Activated naive CD8-positive, alpha-beta T cell (primary cell): ENCODE results near the gene PAF1.
"Not testable (repeated sequence)": the region's sequence is repeated elsewhere in the genome, so short reads cannot be mapped to it uniquely, and the experiment has no call there.

ENCODE experiments used
- H3K27ac Mint-ChIP-seq: one replicate; pipeline ENCODE4 v1.8.0; 2021; ENCODE audit warnings: mixed read lengths
- H3K27me3 Mint-ChIP-seq: one replicate; pipeline ENCODE4 v1.8.0; 2021; ENCODE audit warnings: mixed read lengths
- H3K36me3 Mint-ChIP-seq: one replicate; pipeline ENCODE4 v1.8.0; 2021; ENCODE audit warnings: mixed read lengths
- H3K4me1 Mint-ChIP-seq: one replicate; pipeline ENCODE4 v1.8.0; 2021; ENCODE audit warnings: low read depth, mixed read lengths
- H3K4me3 Mint-ChIP-seq: one replicate; pipeline ENCODE4 v1.8.0; 2021; ENCODE audit warnings: mild to moderate bottlenecking, mixed read lengths
- H3K9me3 Mint-ChIP-seq: one replicate; pipeline ENCODE4 v1.8.0; 2021; ENCODE audit warnings: low read depth, mixed read lengths

The PAF1 gene

GRCh38 chr19:39341719-39342604 is 48.9 kb downstream of the PAF1 start, which contains the start of gene SAMD4B:
Gene SAMD4B (plus strand): TSS chr19:39342421. CDS start chr19:39356894, 14,473 bp downstream.
- peak within 1 kb of the TSS; percentile 96 for H3K27ac Mint-ChIP-seq
- H3K4me1 Mint-ChIP-seq: peaks cover 71% of the 10 kb centered on the region
- no peaks in the 10 kb centered on the region for H3K36me3 Mint-ChIP-seq
- peak within 1 kb of the TSS; percentile 98 for H3K4me3 Mint-ChIP-seq
- H3K9me3 Mint-ChIP-seq: no peaks in the 10 kb centered on the region
- no peaks in the 10 kb centered on the region for H3K27me3 Mint-ChIP-seq

DNA sequence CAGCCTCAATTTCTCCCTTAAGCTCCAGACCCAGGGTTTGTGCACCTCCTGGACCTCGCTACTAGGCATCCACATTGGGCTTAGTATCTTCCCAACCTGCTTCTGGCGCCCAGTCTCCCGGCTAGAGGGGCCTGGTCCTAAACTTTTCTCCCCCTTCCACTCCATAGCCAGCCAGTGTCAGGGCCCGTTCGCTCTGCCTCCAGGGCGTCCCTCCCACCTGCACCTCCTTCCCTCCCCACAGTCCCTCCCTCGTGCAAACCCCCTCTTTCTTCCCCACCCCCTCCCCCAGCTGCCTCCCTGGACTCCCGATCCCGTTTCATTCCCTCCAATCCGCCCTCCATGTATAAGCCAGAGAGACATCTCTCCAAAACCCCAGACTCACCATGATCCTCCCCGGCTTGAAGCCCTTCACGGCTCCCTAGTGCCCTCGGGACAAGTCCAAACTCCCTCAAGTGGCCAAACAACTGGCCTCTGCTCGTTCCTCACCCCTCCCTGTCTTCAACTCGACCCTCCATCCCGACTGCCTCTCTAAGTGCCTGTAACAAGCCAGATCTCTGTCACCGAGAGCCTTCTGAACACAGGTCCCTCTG is 49.7 kb downstream of the PAF1 start:
- no peaks in the 10 kb centered on the region for H3K36me3 Mint-ChIP-seq

GRCh38 chr19:39340156-39340555 is 50.8 kb downstream of the PAF1 start:
- Mint-ChIP-seq H3K4me3 (peak overlapping the region; percentile 98), H3K27ac (peak overlapping the region; percentile 96)
- not testable (repeated sequence) for H3K9me3 Mint-ChIP-seq

More for the DNA sequence above, 49.7 kb downstream of the PAF1 start:
- no peaks in the 10 kb centered on the region for H3K27me3 Mint-ChIP-seq
- H3K4me3 Mint-ChIP-seq: peak overlapping the region; percentile 98
- H3K27ac Mint-ChIP-seq: peak overlapping the region; percentile 96
- H3K4me1 Mint-ChIP-seq: peaks cover 70% of the 10 kb centered on the region
- no peaks in the 10 kb centered on the region for H3K9me3 Mint-ChIP-seq

GRCh38 chr19:39339674-39340073 is 51.2 kb downstream of the PAF1 start:
- no peaks in the 10 kb centered on the region for H3K27me3 Mint-ChIP-seq
- H3K36me3 Mint-ChIP-seq: peaks cover 2% of the 10 kb centered on the region
- peak overlapping the region; percentile 98 for H3K4me3 Mint-ChIP-seq
- no peaks in the 10 kb centered on the region for H3K9me3 Mint-ChIP-seq
- H3K4me1 Mint-ChIP-seq: peaks cover 66% of the 10 kb centered on the region
- peak overlapping the region; percentile 96 for H3K27ac Mint-ChIP-seq

More at GRCh38 chr19:39340156-39340555, 50.8 kb downstream of the PAF1 start:
- H3K4me1 Mint-ChIP-seq: peaks cover 67% of the 10 kb centered on the region
- H3K27me3 Mint-ChIP-seq, H3K36me3 Mint-ChIP-seq: not testable (repeated sequence)

DNA sequence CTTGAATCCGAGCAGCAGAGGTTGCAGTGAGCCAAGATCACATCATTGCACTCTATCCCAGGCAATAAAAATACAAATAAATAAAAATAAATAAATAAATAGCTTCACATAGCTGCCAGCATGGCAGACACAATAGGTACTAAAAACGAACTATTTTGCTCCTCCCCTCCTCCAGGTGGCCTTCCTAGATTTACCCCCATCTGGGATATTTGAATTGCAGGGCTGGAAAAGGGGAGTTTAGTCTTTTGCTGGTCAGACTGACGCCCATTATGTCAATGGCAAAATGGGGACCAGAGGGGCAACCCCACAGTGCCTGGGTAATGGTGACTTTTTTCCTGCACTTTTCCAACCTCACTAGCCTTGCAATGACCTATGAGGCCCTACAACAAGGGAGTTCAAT is 54.4 kb downstream of the PAF1 start:
- Mint-ChIP-seq H3K4me1 (peaks cover 68% of the 10 kb centered on the region), H3K9me3 (no peaks in the 10 kb centered on the region), H3K4me3 (peak overlapping the region; percentile 99), H3K27ac (peak overlapping the region; percentile 99), H3K36me3 (peaks cover 2% of the 10 kb centered on the region), H3K27me3 (no peaks in the 10 kb centered on the region)
